Stomach (tissue), 4 donors: ENCODE measurements around the gene GRIN2C.

Source experiments
- CTCF ChIP-seq, 7 experiments: fragments of 450-650 bp in 4 of 7; fragments of 200-600 bp in 3 of 7; sonication (generic) in 3 of 7; IDR thresholded peaks; one replicate each; pipeline ENCODE4 v1.5.1; 2016 to 2019; ENCODE audit warnings: antibody characterized with exemption in 7 of 7, control low read depth in 2 of 7, mild to moderate bottlenecking in 1 of 7
- POLR2A ChIP-seq, 4 donors: fragments of 450-650 bp; IDR thresholded peaks; one replicate each; pipeline ENCODE4 v1.6.1; 2016; ENCODE audit warnings: antibody characterized with exemption in 4 of 4, control low read depth in 2 of 4, mild to moderate bottlenecking in 1 of 4, moderate library complexity in 1 of 4
- POLR2AphosphoS5 ChIP-seq, 3 donors: sonication (generic); formaldehyde crosslinking; IDR thresholded peaks; one replicate each; pipeline ENCODE4 v1.6.1; 2016; ENCODE audit warnings: antibody characterized with exemption in 3 of 3

GRCh38 chr17:74797824-74798223 is 61.9 kb downstream of the GRIN2C start:
- no peak for TF ChIP-seq POLR2A (IDR thresholded peaks at IDR 0.05)
- no peak for TF ChIP-seq CTCF (IDR thresholded peaks at IDR 0.05)
- TF ChIP-seq POLR2AphosphoS5 (IDR thresholded peaks at IDR 0.05), result no peak
